Natural killer cell (primary cell): ENCODE data around the gene SH3BGRL3. TPM values are rescaled to one million over a fixed set of nuclear protein-coding genes. Genes with fewer than 3 reads are reported as not detected.

Source experiments
- ATAC-seq, 3 donors: fragments of 150-1000 bp in 2 of 3; fragments of 200-7000 bp in 1 of 3; cut with Tn5 transposase; 1 replicate in 1 of 3; 2 replicates in 2 of 3; pipeline ENCODE4 v1.10.0; 2021; ENCODE audit warnings: mild to moderate bottlenecking in 2 of 3, moderate library complexity in 2 of 3
- DNase-seq, 2 donors: peaks; one replicate each; pipeline versions ENCODE4 v3.0.0 to v3.0.0-alpha.2; 2013 to 2021; ENCODE audit warnings: mixed read lengths in 1 of 2
- H3K27ac ChIP-seq: one replicate; pipeline ENCODE4 v1.5.1; 2013; ENCODE audit warnings: mild to moderate bottlenecking, low read length
- H3K27me3 ChIP-seq: one replicate; pipeline ENCODE4 v1.6.1; 2013; ENCODE audit warnings: low read length; ENCODE audit not compliant: control insufficient read depth, insufficient read depth
- H3K36me3 ChIP-seq: one replicate; pipeline ENCODE4 v1.6.1; 2013; ENCODE audit warnings: low read length; ENCODE audit not compliant: control insufficient read depth, insufficient read depth
- H3K4me1 ChIP-seq: one replicate; pipeline ENCODE4 v1.6.1; 2013; ENCODE audit warnings: low read length; ENCODE audit not compliant: control insufficient read depth, insufficient read depth
- H3K4me3 ChIP-seq: one replicate; pipeline ENCODE4 v1.5.1; 2013; ENCODE audit warnings: low read length
- H3K9me3 ChIP-seq: one replicate; pipeline ENCODE4 v1.6.1; 2013; ENCODE audit warnings: low read length; ENCODE audit not compliant: control insufficient read depth, insufficient read depth
- H3K27ac Mint-ChIP-seq, 2 donors: one replicate each; pipeline ENCODE4 v1.8.0; 2022; ENCODE audit warnings: mild to moderate bottlenecking in 2 of 2, mixed read lengths in 2 of 2, moderate library complexity in 1 of 2
- H3K27me3 Mint-ChIP-seq, 2 donors: one replicate each; pipeline ENCODE4 v1.8.0; 2022; ENCODE audit warnings: low read depth in 2 of 2, mixed read lengths in 2 of 2
- H3K36me3 Mint-ChIP-seq: one replicate; pipeline ENCODE4 v1.8.0; 2022; ENCODE audit warnings: mixed read lengths
- H3K4me1 Mint-ChIP-seq, 2 donors: one replicate each; pipeline ENCODE4 v1.8.0; 2022; ENCODE audit warnings: mixed read lengths in 2 of 2
- H3K4me3 Mint-ChIP-seq: one replicate; pipeline ENCODE4 v1.8.0; 2022; ENCODE audit warnings: mild to moderate bottlenecking, moderate library complexity, mixed read lengths
- H3K9me3 Mint-ChIP-seq, 2 donors: one replicate each; pipeline ENCODE4 v1.8.0; 2022; ENCODE audit warnings: mixed read lengths in 2 of 2
- CTCF ChIP-seq: fragments of 200-600 bp; IDR thresholded peaks from one replicate; pipeline ENCODE4 v1.8.0; 2022; ENCODE audit warnings: antibody characterized with exemption
- WGBS: methylation state at CpG from one replicate; pipeline ENCODE4 v1.1.7; 2013; ENCODE audit warnings: missing lambda C conversion rate; ENCODE audit not compliant: insufficient coverage; 5-methylcytosine and 5-hydroxymethylcytosine counted together
- intact Hi-C: fragments of 100-400 bp; cut with micrococcal nuclease; formaldehyde crosslinking; loops from one replicate; pipeline ENCODE4 v1.14.2; 2022
- total RNA-seq, 4 donors: library from RNA; stranded (reverse); fragments of 120-200 nt in 1 of 4; gene quantifications; one replicate each; pipeline versions ENCODE4 v1.2.3 to v1.2.4, GENCODE V29; 2013 to 2022

Gene SH3BGRL3
- total RNA-seq, 3 donors from 2014 or later (not counting 1 experiment from before 2014, with no cell fraction given): 396 to 488 (median 437) TPM

- no peaks in the 10 kb centered on the region for H3K27me3 Mint-ChIP-seq
- no peak for DNase-seq
- WGBS: 100% methylated on average over 1 of the region's 1 CpG
- Histone ChIP-seq H3K27me3 (no peaks in the 10 kb centered on the region), H3K4me1 (peaks cover 72% of the 10 kb centered on the region), H3K9me3 (no peaks in the 10 kb centered on the region), H3K4me3 (no peak overlapping the region), H3K27ac (peak overlapping the region; percentile 18), H3K36me3 (peaks cover 25% of the 10 kb centered on the region)
- H3K36me3 Mint-ChIP-seq: no peaks in the 10 kb centered on the region
- peak overlapping the region; percentile 82 to 86 for H3K27ac Mint-ChIP-seq
- intact Hi-C loops: loop anchor here (2.0 to 5.0 kb wide), 2 partner anchors 100 to 193 kb away; no protein-coding TSS in a partner anchor
- no peak for TF ChIP-seq CTCF
- peaks cover 57 to 68% of the 10 kb centered on the region in 2 donors for H3K4me1 Mint-ChIP-seq
- no peak for ATAC-seq
- H3K9me3 Mint-ChIP-seq: no peaks in the 10 kb centered on the region
- no peak overlapping the region for H3K4me3 Mint-ChIP-seq
Observed at GRCh38 chr1:26277719-26278118, 2.2 kb upstream of the SH3BGRL3 start.

GRCh38 chr1:26278303-26278702 lies 1.6 kb upstream of the SH3BGRL3 start:
- no peaks in the 10 kb centered on the region for H3K27me3 Mint-ChIP-seq

GRCh38 chr1:26278724-26279455 lies 996 bp upstream of the SH3BGRL3 start:
- intact Hi-C loops: loop anchor here (2.0 to 5.0 kb wide), 2 partner anchors 98 to 192 kb away; no protein-coding TSS in a partner anchor
- peak overlapping the region; percentile 82 to 86 for H3K27ac Mint-ChIP-seq
- ATAC-seq (peak in 1 of 3 donors; percentile 4), DNase-seq (peak in 1 of 2 donors; percentile 60)
- Histone ChIP-seq H3K9me3 (no peaks in the 10 kb centered on the region), H3K4me3 (peak overlapping the region; percentile 88), H3K27ac (peak overlapping the region; percentile 85), H3K27me3 (no peaks in the 10 kb centered on the region), H3K36me3 (peaks cover 30% of the 10 kb centered on the region), H3K4me1 (peaks cover 84% of the 10 kb centered on the region)
- no peaks in the 10 kb centered on the region for H3K36me3 Mint-ChIP-seq
- no peak for TF ChIP-seq CTCF
- no peaks in the 10 kb centered on the region for H3K9me3 Mint-ChIP-seq
- no peaks in the 10 kb centered on the region for H3K27me3 Mint-ChIP-seq
- peak overlapping the region; percentile 90 for H3K4me3 Mint-ChIP-seq
- peaks cover 69 to 79% of the 10 kb centered on the region in 2 donors for H3K4me1 Mint-ChIP-seq
- WGBS: 34% methylated on average over 8 of the region's 9 CpGs

More at GRCh38 chr1:26278303-26278702, 1.6 kb upstream of the SH3BGRL3 start:
- WGBS: 83% methylated on average over 4 of the region's 4 CpGs
- Mint-ChIP-seq H3K4me3 (peak overlapping the region; percentile 72), H3K9me3 (no peaks in the 10 kb centered on the region), H3K36me3 (no peaks in the 10 kb centered on the region), H3K27ac (peak overlapping the region; percentile 82 to 86), H3K4me1 (peaks cover 63 to 73% of the 10 kb centered on the region in 2 donors)
- DNase-seq (no peak), ATAC-seq (no peak)
- intact Hi-C loops: loop anchor here (2.0 to 5.0 kb wide), 2 partner anchors 99 to 192 kb away; no protein-coding TSS in a partner anchor
- Histone ChIP-seq H3K4me3 (no peak overlapping the region), H3K27ac (peak overlapping the region; percentile 18), H3K36me3 (peaks cover 28% of the 10 kb centered on the region), H3K27me3 (no peaks in the 10 kb centered on the region), H3K9me3 (no peaks in the 10 kb centered on the region), H3K4me1 (peaks cover 78% of the 10 kb centered on the region)
- TF ChIP-seq CTCF: no peak
